GM18508 (cell line): Measurements from ENCODE around the gene LTO1.
"Not testable (repeated sequence)": the region's sequence is repeated elsewhere in the genome, so short reads cannot be mapped to it uniquely, and the experiment has no call there.

Source experiments
- ATAC-seq: cut with Tn5 transposase; IDR thresholded peaks from one replicate; pipeline ENCODE4 v1.9.1; 2021; ENCODE audit warnings: moderate number of reproducible peaks; ENCODE audit not compliant: insufficient read depth, unreplicated experiment

Gene LTO1

GRCh38 chr11:69702239-69702691 is 27.1 kb upstream of the LTO1 start:
- no peak for ATAC-seq

GRCh38 chr11:69700278-69701140 is 25.4 kb upstream of the LTO1 start:
- no peak for ATAC-seq

GRCh38 chr11:69699213-69699612 is 24.1 kb upstream of the LTO1 start:
- no peak for ATAC-seq

- no peak for ATAC-seq
Observed at GRCh38 chr11:69698362-69698761, 23.2 kb upstream of the LTO1 start.

GRCh38 chr11:69697861-69698260 is 22.7 kb upstream of the LTO1 start:
- no peak for ATAC-seq

- no peak for ATAC-seq
Observed at GRCh38 chr11:69697469-69697843, 22.3 kb upstream of the LTO1 start.

- ATAC-seq: no peak
Observed at GRCh38 chr11:69696749-69697468, 21.8 kb upstream of the LTO1 start.

GRCh38 chr11:69695995-69696394 is 20.8 kb upstream of the LTO1 start:
- not testable (repeated sequence) for ATAC-seq

GRCh38 chr11:69695581-69695980 is 20.4 kb upstream of the LTO1 start:
- ATAC-seq: no peak

GRCh38 chr11:69694781-69695180 is 19.6 kb upstream of the LTO1 start:
- ATAC-seq: no peak

- no peak for ATAC-seq
Observed at GRCh38 chr11:69692422-69692821, 17.3 kb upstream of the LTO1 start.

- ATAC-seq: no peak
Observed at GRCh38 chr11:69691463-69691862, 16.3 kb upstream of the LTO1 start.

GRCh38 chr11:69689484-69690319 is 14.5 kb upstream of the LTO1 start:
- no peak for ATAC-seq

GRCh38 chr11:69687969-69688771 is 13.0 kb upstream of the LTO1 start:
- ATAC-seq: not testable (repeated sequence)

GRCh38 chr11:69686856-69687255 is 11.7 kb upstream of the LTO1 start:
- ATAC-seq: no peak

GRCh38 chr11:69686452-69686851 is 11.3 kb upstream of the LTO1 start:
- no peak for ATAC-seq

GRCh38 chr11:69685348-69685747 is 10.2 kb upstream of the LTO1 start:
- no peak for ATAC-seq

- no peak for ATAC-seq
Observed at GRCh38 chr11:69684651-69685050, 9.5 kb upstream of the LTO1 start.

- no peak for ATAC-seq
Observed at GRCh38 chr11:69683764-69684333, 8.7 kb upstream of the LTO1 start.
